ENCODE data around the gene PERCC1.

Gene PERCC1

GRCh38 chr16:1447965-1448364, 17.1 kb downstream of the PERCC1 start:
- no peak for TF ChIP-seq CTCF (IDR thresholded peaks at IDR 0.05; ENCODE audit: low read depth, low read length)
- H3K4me3 ChIP-seq (ENCODE audit: low read depth, low read length): no peak overlapping the region

DNA sequence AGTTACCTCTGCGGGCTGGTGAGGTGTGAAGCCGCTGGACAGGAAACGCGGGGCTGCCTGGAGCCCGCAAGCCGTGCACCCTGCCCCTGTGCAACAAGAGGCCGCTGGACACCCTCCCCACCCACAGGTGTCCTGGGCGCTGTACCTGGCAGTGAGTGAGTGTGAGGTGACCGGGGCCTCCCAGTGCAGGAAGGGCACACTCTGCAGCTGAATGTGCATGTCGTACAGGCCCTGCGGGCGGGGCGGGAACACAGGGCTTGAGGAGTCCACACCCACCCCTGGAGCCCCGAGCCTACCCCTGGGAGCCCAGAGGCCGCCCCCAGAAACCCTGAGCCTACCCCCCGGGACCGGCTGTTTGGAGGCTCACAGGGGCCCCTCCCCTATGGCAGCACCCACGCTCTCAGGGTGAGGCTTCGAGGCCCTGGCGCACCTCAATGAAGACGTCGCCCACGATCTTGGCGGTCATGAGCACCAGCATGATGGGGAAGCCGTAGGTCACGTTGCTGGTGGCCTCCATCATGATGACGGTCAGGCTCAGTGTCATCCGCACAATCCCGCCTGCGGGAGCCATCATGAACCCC, 17.7 kb downstream of the PERCC1 start:
- no peak overlapping the region for H3K4me3 ChIP-seq (ENCODE audit: low read depth, low read length)
- TF ChIP-seq CTCF (IDR thresholded peaks at IDR 0.05; ENCODE audit: low read depth, low read length): no peak

GRCh38 chr16:1449201-1449788, 18.4 kb downstream of the PERCC1 start:
- TF ChIP-seq CTCF (IDR thresholded peaks at IDR 0.05; ENCODE audit: low read depth, low read length): no peak
- H3K4me3 ChIP-seq (ENCODE audit: low read depth, low read length): no peak overlapping the region

GRCh38 chr16:1450218-1450617, 19.3 kb downstream of the PERCC1 start:
- TF ChIP-seq CTCF (IDR thresholded peaks at IDR 0.05; ENCODE audit: low read depth, low read length): no peak

DNA sequence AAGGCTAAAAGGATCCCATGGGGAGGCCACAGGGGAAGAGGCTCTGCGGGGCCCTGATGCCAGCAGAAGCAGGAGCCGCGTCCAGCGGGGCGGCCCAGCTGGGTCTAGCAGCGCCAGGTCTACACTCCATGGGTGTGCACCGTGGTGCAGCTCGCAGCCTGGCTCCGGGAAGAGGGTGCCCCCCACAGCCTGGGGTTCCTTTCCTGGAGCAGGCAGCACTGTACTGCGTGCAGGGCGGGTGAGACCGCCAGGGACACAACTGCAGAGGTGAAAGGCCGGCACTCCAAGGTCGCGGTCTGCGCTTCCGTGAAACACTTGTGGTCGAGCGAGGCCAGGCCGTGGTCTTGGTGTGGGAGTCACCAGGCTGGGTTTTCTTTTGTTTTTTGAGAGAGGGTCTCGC, 20.0 kb downstream of the PERCC1 start:
- TF ChIP-seq CTCF (IDR thresholded peaks at IDR 0.05; ENCODE audit: low read depth, low read length): no peak

More at GRCh38 chr16:1450218-1450617, 19.3 kb downstream of the PERCC1 start:
- no peak overlapping the region for H3K4me3 ChIP-seq (ENCODE audit: low read depth, low read length)

GRCh38 chr16:1451702-1452392, 21.0 kb downstream of the PERCC1 start:
- TF ChIP-seq CTCF (IDR thresholded peaks at IDR 0.05; ENCODE audit: low read depth, low read length): no peak

More for the DNA sequence above, 20.0 kb downstream of the PERCC1 start:
- H3K4me3 ChIP-seq (ENCODE audit: low read depth, low read length): no peak overlapping the region

DNA sequence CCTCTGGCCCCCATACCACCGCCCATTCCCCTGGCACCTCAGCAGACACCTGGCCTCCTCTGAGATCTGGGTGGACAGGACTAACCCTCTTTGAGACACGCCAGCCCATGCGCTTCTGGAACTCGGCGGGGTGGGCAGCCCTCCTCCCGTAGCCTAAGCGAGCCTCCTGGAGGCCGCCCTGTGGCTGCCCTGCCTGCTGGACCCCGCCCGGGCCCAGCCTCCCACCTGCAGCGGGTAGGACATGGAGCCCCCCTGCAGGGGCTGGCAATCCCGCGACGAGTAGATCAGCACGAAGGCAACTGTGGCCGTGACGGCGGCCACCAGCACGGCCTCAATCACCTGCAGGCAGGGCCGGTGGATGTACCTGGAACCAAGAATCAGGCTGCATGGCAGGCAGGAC, 21.7 kb downstream of the PERCC1 start:
- H3K4me3 ChIP-seq (ENCODE audit: low read depth, low read length): no peak overlapping the region
- TF ChIP-seq CTCF (IDR thresholded peaks at IDR 0.05; ENCODE audit: low read depth, low read length): no peak

More at GRCh38 chr16:1451702-1452392, 21.0 kb downstream of the PERCC1 start:
- H3K4me3 ChIP-seq (ENCODE audit: low read depth, low read length): no peak overlapping the region

All from WI38 (cell line).